Measurements from ENCODE around the gene ACBD6.

Gene ACBD6

DNA sequence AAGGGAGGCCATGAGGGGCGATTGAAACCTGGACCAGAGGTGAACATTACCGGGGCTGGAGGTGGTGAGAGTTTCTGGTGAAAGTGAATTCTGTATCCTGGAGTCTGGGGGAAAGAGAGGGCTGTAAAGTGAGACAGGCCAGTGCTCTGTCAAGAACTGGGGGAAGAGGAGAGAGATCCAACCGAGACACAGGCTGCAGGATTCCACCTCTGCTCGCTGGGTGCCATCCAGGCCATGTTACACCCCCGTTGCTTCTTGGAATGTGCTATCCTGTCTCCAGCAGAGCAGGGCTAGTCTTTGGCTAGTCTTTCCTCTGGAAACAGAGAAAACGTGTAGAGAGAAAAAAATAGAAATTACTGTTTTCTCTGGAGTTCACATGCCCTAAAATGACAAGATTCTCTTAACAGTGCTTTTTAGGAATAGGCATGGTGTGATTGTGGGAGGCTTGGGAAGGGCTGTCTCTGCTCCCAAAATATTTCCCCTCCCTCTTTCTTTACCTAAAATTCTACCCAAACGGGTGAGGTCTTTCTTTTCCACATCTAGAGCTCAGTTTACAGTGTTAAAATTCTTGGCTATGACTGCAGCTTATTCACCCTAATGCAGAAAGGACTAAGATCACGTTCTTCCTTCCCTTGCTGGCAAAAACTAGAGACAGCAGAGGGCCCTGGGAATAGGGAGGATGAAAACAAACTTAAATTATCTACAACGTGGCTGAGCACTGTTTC is 39.9 kb upstream of the ACBD6 start:
- TF ChIP-seq FOXP2 (optimal IDR thresholded peaks at IDR 0.05; ENCODE audit: control extremely low read depth, extremely low read length, insufficient read depth) (no peak), EZH2 (IDR thresholded peaks at IDR 0.05) (no peak), POLR2AphosphoS5 (IDR thresholded peaks at IDR 0.05; ENCODE audit: borderline replicate concordance, low read depth, low read length) (no peak)
- Histone ChIP-seq H3K9ac (ENCODE audit: insufficient read length) (no peak overlapping the region), H3K27ac (no peak overlapping the region)

DNA sequence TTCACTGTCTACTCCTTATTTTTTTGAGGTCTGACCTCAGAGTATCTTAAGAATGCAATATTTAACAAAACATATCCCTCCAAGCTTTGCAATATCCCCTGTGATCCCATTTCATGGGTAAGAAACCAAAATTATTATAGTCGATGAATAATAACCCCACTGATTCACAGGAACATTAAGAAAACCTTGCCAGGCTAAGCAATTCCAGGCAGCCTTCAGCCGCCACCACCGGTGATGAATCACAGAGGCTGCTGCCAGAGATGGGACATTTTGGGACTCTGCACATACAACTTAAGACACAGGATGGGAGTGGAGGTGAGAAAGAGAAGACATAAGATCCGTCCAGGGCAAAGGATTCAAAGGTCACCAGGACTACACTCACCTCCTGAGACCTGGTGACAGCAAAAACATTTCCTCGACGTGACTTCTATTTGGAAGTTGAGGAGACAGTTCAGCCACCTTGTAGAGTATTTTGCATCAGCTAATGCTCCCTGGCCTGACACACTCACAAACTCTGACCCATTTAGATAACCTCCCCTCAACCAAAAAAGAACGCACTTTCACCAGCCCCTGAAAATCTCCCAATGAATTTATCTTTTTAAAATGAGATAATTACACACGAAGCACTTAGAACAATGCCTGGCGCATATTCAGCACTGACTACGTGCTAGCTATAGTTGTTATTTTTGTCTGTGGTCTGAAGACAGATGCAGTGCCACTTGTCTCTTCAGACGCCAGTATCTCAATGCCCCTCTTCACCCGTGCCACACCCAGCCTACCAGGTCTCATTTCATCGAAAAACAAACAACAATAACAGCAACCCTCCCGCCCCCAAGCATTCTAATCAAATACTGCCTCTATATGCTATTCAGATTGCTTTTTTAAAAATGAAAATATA is 38.6 kb upstream of the ACBD6 start:
- no peak for DNase-seq (ENCODE audit: low read depth, low spot score)
- Histone ChIP-seq H3K4me3 (no peak overlapping the region), H3K9me3 (ENCODE audit: low read depth, low read length) (no peaks in the 10 kb centered on the region), H3K27ac (no peak overlapping the region), H3K36me3 (ENCODE audit: insufficient read depth, low read length) (no peaks in the 10 kb centered on the region), H3K9ac (ENCODE audit: insufficient read length) (no peak overlapping the region)
- no peak for TF ChIP-seq EZH2 (IDR thresholded peaks at IDR 0.05)
- TF ChIP-seq FOXP2 (optimal IDR thresholded peaks at IDR 0.05; ENCODE audit: control extremely low read depth, extremely low read length, insufficient read depth), result no peak
- no peak for TF ChIP-seq POLR2AphosphoS5 (IDR thresholded peaks at IDR 0.05; ENCODE audit: borderline replicate concordance, low read depth, low read length)

More for the DNA sequence above, 39.9 kb upstream of the ACBD6 start:
- DNase-seq (ENCODE audit: low read depth, low spot score), result no peak
- Histone ChIP-seq H3K9me3 (ENCODE audit: low read depth, low read length) (no peaks in the 10 kb centered on the region), H3K36me3 (ENCODE audit: insufficient read depth, low read length) (no peaks in the 10 kb centered on the region), H3K4me3 (no peak overlapping the region)

DNA sequence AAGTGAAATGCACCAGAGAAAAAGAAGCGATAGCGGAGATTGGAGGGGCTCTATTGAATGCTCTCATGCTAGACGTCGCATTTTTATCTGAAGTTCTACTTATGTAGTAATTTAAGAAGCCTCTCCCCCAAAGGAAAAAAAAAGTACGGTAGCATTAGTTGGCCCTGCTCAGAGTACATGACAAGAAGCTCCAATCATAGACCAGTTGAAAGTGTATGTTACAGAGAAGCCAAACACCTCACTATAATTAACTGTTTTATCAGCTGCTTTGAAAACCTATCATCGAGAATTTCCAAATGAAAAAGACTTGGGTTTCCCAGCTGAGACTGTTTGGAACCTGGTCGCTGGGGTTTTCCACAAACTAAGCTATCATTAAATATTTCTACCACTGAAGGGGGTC is 36.8 kb upstream of the ACBD6 start:
- TF ChIP-seq FOXP2 (optimal IDR thresholded peaks at IDR 0.05; ENCODE audit: control extremely low read depth, extremely low read length, insufficient read depth), result no peak
- no peak overlapping the region for H3K4me3 ChIP-seq
- no peak for DNase-seq (ENCODE audit: low read depth, low spot score)
- H3K9me3 ChIP-seq (ENCODE audit: low read depth, low read length), result no peaks in the 10 kb centered on the region
- H3K27ac ChIP-seq, result no peak overlapping the region
- no peak overlapping the region for H3K9ac ChIP-seq (ENCODE audit: insufficient read length)
- H3K36me3 ChIP-seq (ENCODE audit: insufficient read depth, low read length), result no peaks in the 10 kb centered on the region

DNA sequence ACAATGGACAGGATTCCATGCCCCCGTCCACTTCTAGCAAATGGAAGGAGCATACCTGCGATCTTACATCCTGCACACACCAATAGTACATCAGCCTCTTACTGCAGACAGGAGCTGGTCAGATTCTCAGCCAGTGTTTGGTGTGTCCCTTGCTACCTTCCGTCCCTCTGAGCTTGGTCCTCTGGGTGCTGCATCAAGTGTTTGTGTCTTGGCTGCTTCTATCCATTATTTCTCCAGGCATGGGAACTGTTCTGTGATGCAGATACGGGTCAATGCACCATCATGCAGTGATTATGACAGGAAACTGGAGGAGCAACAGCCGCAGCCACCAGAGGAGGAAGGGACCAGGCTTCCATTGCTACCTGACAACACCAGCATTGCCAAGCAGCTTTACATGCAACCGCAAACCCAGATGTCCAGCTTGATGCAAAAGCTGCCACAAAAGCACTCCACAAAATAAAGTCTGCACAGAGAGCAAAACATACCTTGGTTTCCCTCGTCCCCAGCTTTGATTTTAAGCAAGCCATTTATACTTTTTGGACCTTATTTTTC is 34.5 kb upstream of the ACBD6 start:
- Histone ChIP-seq H3K36me3 (ENCODE audit: insufficient read depth, low read length) (no peaks in the 10 kb centered on the region), H3K9me3 (ENCODE audit: low read depth, low read length) (no peaks in the 10 kb centered on the region), H3K4me3 (no peak overlapping the region), H3K9ac (ENCODE audit: insufficient read length) (no peak overlapping the region), H3K27ac (no peak overlapping the region)
- no peak for DNase-seq (ENCODE audit: low read depth, low spot score)
- TF ChIP-seq FOXP2 (optimal IDR thresholded peaks at IDR 0.05; ENCODE audit: control extremely low read depth, extremely low read length, insufficient read depth) (no peak), POLR2AphosphoS5 (IDR thresholded peaks at IDR 0.05; ENCODE audit: borderline replicate concordance, low read depth, low read length) (no peak), EZH2 (IDR thresholded peaks at IDR 0.05) (no peak)

DNA sequence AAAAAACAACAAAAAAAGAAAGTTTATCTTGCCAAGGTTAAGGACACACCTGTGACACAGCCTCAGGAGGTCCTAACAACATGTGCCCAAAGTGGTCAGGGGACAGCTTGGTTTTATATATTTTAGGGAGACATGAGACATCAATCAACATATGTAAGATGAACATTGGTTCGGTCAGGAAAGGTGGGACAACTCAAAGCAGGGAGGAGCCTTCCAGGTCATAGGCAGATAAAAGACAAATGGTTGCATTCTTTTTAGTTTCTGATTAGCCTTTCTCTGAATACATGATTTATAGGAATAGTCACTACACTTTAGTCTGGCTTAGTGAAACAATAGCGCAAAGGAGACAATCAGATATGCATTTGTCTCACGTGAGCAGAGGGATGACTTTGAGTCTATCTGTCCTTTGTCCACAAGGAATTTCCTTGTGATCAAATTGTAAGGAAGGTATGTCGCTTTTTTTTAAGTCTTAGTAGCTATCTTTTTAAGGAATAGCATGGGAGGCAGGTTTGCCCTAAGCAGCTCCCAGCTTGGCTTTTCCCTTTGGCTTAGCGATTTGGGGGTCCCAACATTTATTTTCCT is 33.1 kb upstream of the ACBD6 start:
- TF ChIP-seq FOXP2 (optimal IDR thresholded peaks at IDR 0.05; ENCODE audit: control extremely low read depth, extremely low read length, insufficient read depth) (no peak), POLR2AphosphoS5 (IDR thresholded peaks at IDR 0.05; ENCODE audit: borderline replicate concordance, low read depth, low read length) (no peak), EZH2 (IDR thresholded peaks at IDR 0.05) (no peak)
- no peaks in the 10 kb centered on the region for H3K36me3 ChIP-seq (ENCODE audit: insufficient read depth, low read length)
- no peak overlapping the region for H3K4me3 ChIP-seq
- no peaks in the 10 kb centered on the region for H3K9me3 ChIP-seq (ENCODE audit: low read depth, low read length)
- no peak overlapping the region for H3K27ac ChIP-seq
- H3K9ac ChIP-seq (ENCODE audit: insufficient read length), result no peak overlapping the region
- DNase-seq (ENCODE audit: low read depth, low spot score), result no peak

DNA sequence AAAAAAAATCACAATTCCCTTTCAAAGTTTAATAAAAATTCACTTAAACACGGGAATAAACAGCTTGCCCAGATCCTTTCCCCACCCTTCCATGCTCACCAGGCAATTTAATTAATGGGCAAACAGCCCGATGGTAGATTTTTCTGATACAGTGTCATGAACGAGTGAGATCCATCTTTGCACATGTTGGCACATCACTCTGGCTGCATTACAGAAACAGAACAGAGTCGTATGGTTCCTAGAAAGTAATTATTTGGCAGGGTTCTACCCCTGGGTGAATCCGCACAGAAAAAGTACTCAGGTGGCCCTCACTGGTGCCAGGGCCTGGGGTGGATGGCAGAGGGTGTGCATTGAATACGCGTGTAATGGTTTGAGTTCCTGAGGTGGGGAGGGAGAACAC is 31.8 kb upstream of the ACBD6 start:
- Histone ChIP-seq H3K9ac (ENCODE audit: insufficient read length) (no peak overlapping the region), H3K4me3 (no peak overlapping the region), H3K27ac (no peak overlapping the region), H3K36me3 (ENCODE audit: insufficient read depth, low read length) (no peaks in the 10 kb centered on the region), H3K9me3 (ENCODE audit: low read depth, low read length) (no peaks in the 10 kb centered on the region)
- no peak for DNase-seq (ENCODE audit: low read depth, low spot score)
- TF ChIP-seq FOXP2 (optimal IDR thresholded peaks at IDR 0.05; ENCODE audit: control extremely low read depth, extremely low read length, insufficient read depth) (no peak), EZH2 (IDR thresholded peaks at IDR 0.05) (no peak), POLR2AphosphoS5 (IDR thresholded peaks at IDR 0.05; ENCODE audit: borderline replicate concordance, low read depth, low read length) (no peak)

DNA sequence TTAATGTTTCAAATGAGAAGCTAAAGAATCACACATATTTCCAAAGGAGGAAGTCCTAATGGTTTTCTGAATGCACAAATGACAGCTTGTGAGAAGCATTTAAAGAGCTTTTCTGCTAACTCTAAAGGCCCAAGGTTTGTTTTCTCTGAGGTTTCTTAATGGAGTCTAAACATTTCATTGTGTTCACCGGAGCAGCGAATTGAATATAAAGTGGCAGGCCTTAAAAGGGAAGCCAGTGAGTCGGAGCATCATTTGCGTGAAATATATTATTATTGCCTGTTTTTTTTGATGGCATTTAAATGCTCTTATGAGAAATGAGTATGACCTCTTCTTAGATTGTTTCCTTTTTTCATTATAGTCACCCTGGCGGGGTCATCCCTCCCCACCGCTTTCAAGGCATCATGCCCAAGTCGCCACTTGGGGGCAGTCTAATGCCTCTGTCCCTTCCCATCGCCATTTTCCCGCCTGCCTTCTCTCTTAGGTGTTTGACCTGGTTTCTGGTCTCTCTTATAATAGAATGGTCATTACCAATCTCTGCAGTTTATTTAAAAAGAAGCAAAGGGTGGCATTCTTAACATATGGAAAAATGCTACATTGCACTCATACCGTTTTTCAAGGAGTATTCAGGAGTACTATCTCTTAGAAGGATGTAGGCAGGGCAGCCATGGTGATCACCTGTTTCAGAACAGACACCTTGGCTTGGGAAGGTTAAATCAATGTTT is 31.1 kb upstream of the ACBD6 start:
- H3K9me3 ChIP-seq (ENCODE audit: low read depth, low read length), result no peaks in the 10 kb centered on the region
- no peak overlapping the region for H3K4me3 ChIP-seq
- no peak overlapping the region for H3K27ac ChIP-seq
- TF ChIP-seq POLR2AphosphoS5 (IDR thresholded peaks at IDR 0.05; ENCODE audit: borderline replicate concordance, low read depth, low read length) (no peak), EZH2 (IDR thresholded peaks at IDR 0.05) (no peak), FOXP2 (optimal IDR thresholded peaks at IDR 0.05; ENCODE audit: control extremely low read depth, extremely low read length, insufficient read depth) (no peak)
- H3K36me3 ChIP-seq (ENCODE audit: insufficient read depth, low read length), result no peaks in the 10 kb centered on the region
- no peak overlapping the region for H3K9ac ChIP-seq (ENCODE audit: insufficient read length)
- DNase-seq (ENCODE audit: low read depth, low spot score), result no peak
